ENCODE data around the gene AMMECR1L. TPM values are rescaled to one million over a fixed set of nuclear protein-coding genes. Genes with fewer than 3 reads are reported as not detected.

Gene AMMECR1L
- total RNA-seq, 6 donors from 2014 or later, result 11.5 to 17.8 (median 14.3) TPM

GRCh38 chr2:127859712-127860085 lies 26.1 kb downstream of the AMMECR1L start:
- ATAC-seq (ENCODE audit: low FRiP score in 2 of 2) (peak in 1 of 2 donors; percentile 57), DNase-seq (peak in 1 of 2 donors; percentile 83)
- Histone ChIP-seq H3K36me3 (peaks cover 7 to 19% (median 14%) of the 10 kb centered on the region in 4 donors), H3K4me1 (peaks cover 15 to 38% (median 22%) of the 10 kb centered on the region in 4 donors), H3K4me3 (no peak overlapping the region), H3K27ac (no peak overlapping the region), H3K9me3 (no peaks in the 10 kb centered on the region), H3K27me3 (no peaks in the 10 kb centered on the region)
- 11 to 23% methylated on average over 7 to 8 of the region's 8 CpGs for WGBS, 2 donors
- no peak for TF ChIP-seq POLR2AphosphoS5 (IDR thresholded peaks at IDR 0.05)
- no peak for TF ChIP-seq EP300 (IDR thresholded peaks at IDR 0.05)
- TF ChIP-seq POLR2A (IDR thresholded peaks at IDR 0.05), result no peak
- TF ChIP-seq CTCF (IDR thresholded peaks at IDR 0.05), result no peak

GRCh38 chr2:127857265-127857808 lies 28.4 kb downstream of the AMMECR1L start:
- H3K36me3 ChIP-seq, result peaks cover 0 to 4% (median 0%) of the 10 kb centered on the region in 4 donors
- H3K4me3 ChIP-seq, result peak overlapping the region; percentile 80 to 95 (median 87)
- H3K27me3 ChIP-seq, result no peaks in the 10 kb centered on the region
- no peak for DNase-seq
- ATAC-seq (ENCODE audit: low FRiP score in 2 of 2), result no peak
- H3K9me3 ChIP-seq, result no peaks in the 10 kb centered on the region
- no peak for TF ChIP-seq POLR2AphosphoS5 (IDR thresholded peaks at IDR 0.05)
- no peak for TF ChIP-seq EP300 (IDR thresholded peaks at IDR 0.05)
- TF ChIP-seq CTCF (IDR thresholded peaks at IDR 0.05), result no peak
- TF ChIP-seq POLR2A (IDR thresholded peaks at IDR 0.05), result no peak
- 4% methylated on average over 17 to 18 of the region's 18 CpGs for WGBS, 2 donors
- peaks cover 15 to 47% (median 24%) of the 10 kb centered on the region in 4 donors for H3K4me1 ChIP-seq
- peak overlapping the region; percentile 78 to 87 (median 84) for H3K27ac ChIP-seq

- Histone ChIP-seq H3K9me3 (no peaks in the 10 kb centered on the region), H3K4me3 (no peak overlapping the region), H3K27ac (no peak overlapping the region), H3K4me1 (peaks cover 12 to 35% (median 24%) of the 10 kb centered on the region in 4 donors), H3K27me3 (no peaks in the 10 kb centered on the region), H3K36me3 (peaks cover 0 to 36% (median 17%) of the 10 kb centered on the region in 4 donors)
- no peak for ATAC-seq (ENCODE audit: low FRiP score in 2 of 2)
- no peak for TF ChIP-seq EP300 (IDR thresholded peaks at IDR 0.05)
- TF ChIP-seq CTCF (IDR thresholded peaks at IDR 0.05), result no peak
- TF ChIP-seq POLR2AphosphoS5 (IDR thresholded peaks at IDR 0.05), result no peak
- TF ChIP-seq POLR2A (IDR thresholded peaks at IDR 0.05), result no peak
- no peak for DNase-seq
- WGBS, 2 donors, result 83 to 86% methylated on average over 4 of the region's 4 CpGs
Measured at GRCh38 chr2:127853671-127854070, 32.1 kb downstream of the AMMECR1L start.

- Histone ChIP-seq H3K36me3 (peaks cover 6 to 49% (median 26%) of the 10 kb centered on the region in 4 donors), H3K9me3 (no peaks in the 10 kb centered on the region), H3K4me1 (peaks cover 8 to 26% (median 19%) of the 10 kb centered on the region in 4 donors), H3K27me3 (no peaks in the 10 kb centered on the region), H3K27ac (no peak overlapping the region), H3K4me3 (no peak overlapping the region)
- ATAC-seq (ENCODE audit: low FRiP score in 2 of 2), result no peak
- no peak for DNase-seq
- TF ChIP-seq CTCF (IDR thresholded peaks at IDR 0.05), result no peak
- no peak for TF ChIP-seq EP300 (IDR thresholded peaks at IDR 0.05)
- no peak for TF ChIP-seq POLR2A (IDR thresholded peaks at IDR 0.05)
- TF ChIP-seq POLR2AphosphoS5 (IDR thresholded peaks at IDR 0.05), result no peak
- 96 to 97% methylated on average over 8 of the region's 8 CpGs for WGBS, 2 donors
Measured at GRCh38 chr2:127852388-127852787, 33.4 kb downstream of the AMMECR1L start.

GRCh38 chr2:127847931-127848330 lies 37.8 kb downstream of the AMMECR1L start:
- Histone ChIP-seq H3K9me3 (no peaks in the 10 kb centered on the region), H3K27me3 (no peaks in the 10 kb centered on the region), H3K4me3 (no peak overlapping the region), H3K36me3 (peaks cover 17 to 72% (median 50%) of the 10 kb centered on the region in 4 donors), H3K27ac (no peak overlapping the region), H3K4me1 (no peaks in the 10 kb centered on the region)
- no peak for DNase-seq
- WGBS, 2 donors, result 93% methylated on average over 7 of the region's 7 CpGs
- no peak for ATAC-seq (ENCODE audit: low FRiP score in 2 of 2)
- TF ChIP-seq POLR2AphosphoS5 (IDR thresholded peaks at IDR 0.05) (no peak), EP300 (IDR thresholded peaks at IDR 0.05) (no peak), CTCF (IDR thresholded peaks at IDR 0.05) (no peak), POLR2A (IDR thresholded peaks at IDR 0.05) (no peak)

All from upper lobe of left lung (tissue), 6 donors.